Progenitor cell of endocrine pancreas (in vitro differentiated cells): ENCODE measurements around the gene ZNF618. TPM values are rescaled to one million over a fixed set of nuclear protein-coding genes. Genes with fewer than 3 reads are reported as not detected.

Experiments used
- DNase-seq: peaks from one replicate; pipeline ENCODE4 v3.0.0; 2021; ENCODE audit warnings: low spot score; ENCODE audit not compliant: unreplicated experiment
- H3K27ac Mint-ChIP-seq: 2 replicates; pipeline ENCODE4 v1.8.0; 2021; ENCODE audit warnings: mild to moderate bottlenecking, moderate library complexity, mixed read lengths
- H3K27me3 Mint-ChIP-seq: 2 replicates; pipeline ENCODE4 v1.8.0; 2021; ENCODE audit warnings: mixed read lengths
- H3K36me3 Mint-ChIP-seq: 2 replicates; pipeline ENCODE4 v1.8.0; 2022; ENCODE audit warnings: mixed read lengths; ENCODE audit not compliant: insufficient read depth
- H3K4me1 Mint-ChIP-seq: 2 replicates; pipeline ENCODE4 v1.8.0; 2021; ENCODE audit warnings: low read depth, mixed read lengths
- H3K4me3 Mint-ChIP-seq: 2 replicates; pipeline ENCODE4 v1.8.0; 2021; ENCODE audit warnings: low read depth, mild to moderate bottlenecking, moderate library complexity, mixed read lengths
- H3K9me3 Mint-ChIP-seq: 2 replicates; pipeline ENCODE4 v1.8.0; 2021; ENCODE audit warnings: low read depth, mixed read lengths
- total RNA-seq: library from RNA; stranded (reverse); gene quantifications from 2 replicates; pipeline ENCODE4 v1.2.1, GENCODE V29; 2021
- TF ChIP-seq, protein P1 (sequence below): fragments of 200-600 bp; sonication (generic); IDR thresholded peaks from one replicate; pipeline ENCODE4 v1.5.0; 2021; ENCODE audit warnings: antibody characterized with exemption, mild to moderate bottlenecking; ENCODE audit not compliant: unreplicated experiment

ZNF618 gene
- total RNA-seq, 1 donor from 2014 or later = 85.8 TPM

DNA sequence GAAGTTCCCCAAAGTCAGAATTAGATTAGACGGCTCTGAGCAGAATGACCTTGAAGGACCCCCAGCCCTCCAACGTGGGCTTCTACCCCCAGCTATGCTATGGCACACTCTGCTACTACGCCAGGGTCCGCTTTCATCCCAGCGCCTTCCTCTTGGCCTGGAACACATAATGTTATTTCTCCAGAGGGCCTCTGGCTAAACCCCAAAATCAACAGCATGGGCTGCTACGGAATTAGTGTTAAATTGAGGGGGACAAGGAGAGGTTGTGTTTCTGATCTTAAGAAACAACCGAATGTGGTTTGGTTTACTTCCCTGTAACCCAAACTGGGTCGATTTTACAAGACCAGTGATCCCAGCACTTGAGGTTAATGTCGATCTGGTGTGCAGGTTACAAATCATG is 97.1 kb downstream of the ZNF618 start:
- H3K36me3 Mint-ChIP-seq = peaks cover 34% of the 10 kb centered on the region
- DNase-seq = no peak
- TF ChIP-seq, protein P1, sequence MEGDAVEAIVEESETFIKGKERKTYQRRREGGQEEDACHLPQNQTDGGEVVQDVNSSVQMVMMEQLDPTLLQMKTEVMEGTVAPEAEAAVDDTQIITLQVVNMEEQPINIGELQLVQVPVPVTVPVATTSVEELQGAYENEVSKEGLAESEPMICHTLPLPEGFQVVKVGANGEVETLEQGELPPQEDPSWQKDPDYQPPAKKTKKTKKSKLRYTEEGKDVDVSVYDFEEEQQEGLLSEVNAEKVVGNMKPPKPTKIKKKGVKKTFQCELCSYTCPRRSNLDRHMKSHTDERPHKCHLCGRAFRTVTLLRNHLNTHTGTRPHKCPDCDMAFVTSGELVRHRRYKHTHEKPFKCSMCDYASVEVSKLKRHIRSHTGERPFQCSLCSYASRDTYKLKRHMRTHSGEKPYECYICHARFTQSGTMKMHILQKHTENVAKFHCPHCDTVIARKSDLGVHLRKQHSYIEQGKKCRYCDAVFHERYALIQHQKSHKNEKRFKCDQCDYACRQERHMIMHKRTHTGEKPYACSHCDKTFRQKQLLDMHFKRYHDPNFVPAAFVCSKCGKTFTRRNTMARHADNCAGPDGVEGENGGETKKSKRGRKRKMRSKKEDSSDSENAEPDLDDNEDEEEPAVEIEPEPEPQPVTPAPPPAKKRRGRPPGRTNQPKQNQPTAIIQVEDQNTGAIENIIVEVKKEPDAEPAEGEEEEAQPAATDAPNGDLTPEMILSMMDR = no peak
- no peak overlapping the region for H3K27ac Mint-ChIP-seq
- no peak overlapping the region for H3K4me3 Mint-ChIP-seq
- H3K4me1 Mint-ChIP-seq = peaks cover 14% of the 10 kb centered on the region
- no peaks in the 10 kb centered on the region for H3K27me3 Mint-ChIP-seq
- H3K9me3 Mint-ChIP-seq = peaks cover 12% of the 10 kb centered on the region

GRCh38 chr9:113973963-113974413 is 97.9 kb downstream of the ZNF618 start:
- Mint-ChIP-seq H3K4me1 (peaks cover 14% of the 10 kb centered on the region), H3K27me3 (no peaks in the 10 kb centered on the region), H3K36me3 (peaks cover 33% of the 10 kb centered on the region), H3K27ac (peak overlapping the region; percentile 62), H3K9me3 (peaks cover 12% of the 10 kb centered on the region), H3K4me3 (no peak overlapping the region)
- DNase-seq = no peak
- TF ChIP-seq, protein P1 = no peak

DNA sequence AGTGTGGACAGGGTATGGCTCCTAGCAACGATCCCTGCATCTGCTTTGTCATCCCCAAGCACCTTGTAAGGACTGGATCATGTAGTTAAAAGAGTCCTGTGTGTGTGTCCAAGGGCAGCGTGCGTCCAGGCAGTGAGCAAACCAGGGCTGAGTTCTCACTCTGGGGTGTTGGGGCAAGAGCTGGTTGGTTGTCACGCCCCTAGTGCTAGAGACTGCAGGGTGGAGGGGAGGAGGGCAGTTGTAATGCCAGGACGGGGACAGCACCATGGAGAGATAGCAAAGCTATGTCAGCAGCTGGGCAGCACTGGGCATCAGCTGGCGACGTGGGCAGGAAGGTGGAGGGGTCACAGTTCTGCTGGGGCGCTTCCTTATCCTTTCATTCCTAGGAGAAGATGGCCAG is 100.8 kb downstream of the ZNF618 start:
- Mint-ChIP-seq H3K4me3 (no peak overlapping the region), H3K36me3 (peaks cover 8% of the 10 kb centered on the region), H3K27me3 (no peaks in the 10 kb centered on the region), H3K9me3 (no peaks in the 10 kb centered on the region), H3K27ac (no peak overlapping the region), H3K4me1 (peaks cover 14% of the 10 kb centered on the region)
- TF ChIP-seq, protein P1 = no peak
- DNase-seq = no peak

DNA sequence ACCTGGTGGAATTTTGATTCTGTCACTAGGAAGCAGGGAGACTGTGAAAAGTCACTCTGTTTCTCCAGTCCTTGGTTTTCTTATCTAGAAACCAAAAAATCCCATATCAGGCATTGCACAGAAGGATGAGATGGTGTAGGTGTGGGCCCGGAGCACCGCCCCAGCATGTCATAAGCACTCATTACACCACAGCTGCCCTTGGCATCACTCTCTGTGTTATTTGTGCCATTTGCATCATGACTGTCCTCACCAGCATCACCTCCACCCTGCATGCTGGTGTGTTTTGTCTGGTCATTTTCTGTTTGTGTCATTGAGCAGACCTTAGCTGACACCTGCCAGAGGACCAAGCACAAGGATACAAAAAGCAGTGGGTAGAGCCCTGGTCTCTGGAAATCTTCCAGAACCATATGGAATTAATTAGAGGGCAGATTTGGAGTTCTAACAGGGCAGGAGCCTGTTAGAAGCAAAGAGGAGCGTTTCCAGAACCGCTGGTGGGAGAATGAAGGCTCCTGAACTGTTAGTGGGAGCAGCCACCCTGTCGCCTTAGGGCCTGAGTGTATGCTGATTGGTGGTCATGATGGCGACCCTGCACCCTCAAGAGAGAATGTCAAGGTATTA is 102.7 kb downstream of the ZNF618 start:
- TF ChIP-seq, protein P1 = no peak
- H3K27me3 Mint-ChIP-seq = no peaks in the 10 kb centered on the region
- no peaks in the 10 kb centered on the region for H3K9me3 Mint-ChIP-seq
- H3K36me3 Mint-ChIP-seq = peaks cover 6% of the 10 kb centered on the region
- no peak for DNase-seq
- no peak overlapping the region for H3K4me3 Mint-ChIP-seq
- H3K4me1 Mint-ChIP-seq = peaks cover 5% of the 10 kb centered on the region
- no peak overlapping the region for H3K27ac Mint-ChIP-seq

- H3K4me3 Mint-ChIP-seq = no peak overlapping the region
- H3K27ac Mint-ChIP-seq = no peak overlapping the region
- H3K27me3 Mint-ChIP-seq = no peaks in the 10 kb centered on the region
- DNase-seq = no peak
- H3K9me3 Mint-ChIP-seq = no peaks in the 10 kb centered on the region
- TF ChIP-seq, protein P1 = no peak
- peaks cover 5% of the 10 kb centered on the region for H3K36me3 Mint-ChIP-seq
- no peaks in the 10 kb centered on the region for H3K4me1 Mint-ChIP-seq
These were observed 103.4 kb downstream of the ZNF618 start for GRCh38 chr9:113979343-113980127.
